Astrocyte of the cerebellum (primary cell): ENCODE measurements around the gene PRRT1.

Experiments
- DNase-seq: peaks from one replicate; pipeline ENCODE4 v3.0.0-alpha.2; 2011; ENCODE audit warnings: low read depth
- H3K4me3 ChIP-seq: 2 replicates; pipeline ENCODE4 v1.5.1; 2011; ENCODE audit warnings: mild to moderate bottlenecking, low read depth, low read length, moderate library complexity
- CTCF ChIP-seq: IDR thresholded peaks from 2 replicates; pipeline ENCODE4 v1.5.1; 2012; ENCODE audit warnings: low read length, low read depth, moderate library complexity, mild to moderate bottlenecking; ENCODE audit errors: missing control alignments
- in situ Hi-C: cut with HindIII; loops from 2 replicates; pipeline ENCODE4 v1.10.0; 2017; ENCODE audit warnings: low sequenced_read_pairs

The PRRT1 gene

GRCh38 chr6:32175322-32175710 lies 23.6 kb upstream of the PRRT1 start:
- peak overlapping the region; percentile 100 for H3K4me3 ChIP-seq
- TF ChIP-seq CTCF, result no peak
- in situ Hi-C loops, result no loop called here
- no peak for DNase-seq

GRCh38 chr6:32174416-32174815 lies 22.7 kb upstream of the PRRT1 start:
- no peak for TF ChIP-seq CTCF
- in situ Hi-C loops, result no loop called here
- no peak overlapping the region for H3K4me3 ChIP-seq
- no peak for DNase-seq

GRCh38 chr6:32173051-32173727 lies 21.4 kb upstream of the PRRT1 start:
- in situ Hi-C loops, result no loop called here
- no peak for TF ChIP-seq CTCF
- H3K4me3 ChIP-seq, result no peak overlapping the region
- DNase-seq, result no peak

- no peak for TF ChIP-seq CTCF
- no peak for DNase-seq
- no peak overlapping the region for H3K4me3 ChIP-seq
- in situ Hi-C loops, result no loop called here
Measured at GRCh38 chr6:32171234-32171633, 19.5 kb upstream of the PRRT1 start.

GRCh38 chr6:32170294-32170693 lies 18.6 kb upstream of the PRRT1 start:
- no peak for TF ChIP-seq CTCF
- H3K4me3 ChIP-seq, result no peak overlapping the region
- no peak for DNase-seq
- in situ Hi-C loops, result no loop called here

GRCh38 chr6:32168807-32169591 lies 17.3 kb upstream of the PRRT1 start:
- in situ Hi-C loops, result no loop called here
- DNase-seq, result no peak

More at GRCh38 chr6:32168807-32169591, 17.3 kb upstream of the PRRT1 start:
- no peak for TF ChIP-seq CTCF
- no peak overlapping the region for H3K4me3 ChIP-seq
